ENCODE results near the gene MDH1B.
"Not testable (repeated sequence)": the region's sequence is repeated elsewhere in the genome, so short reads cannot be mapped to it uniquely, and the experiment has no call there.

The MDH1B gene

DNA sequence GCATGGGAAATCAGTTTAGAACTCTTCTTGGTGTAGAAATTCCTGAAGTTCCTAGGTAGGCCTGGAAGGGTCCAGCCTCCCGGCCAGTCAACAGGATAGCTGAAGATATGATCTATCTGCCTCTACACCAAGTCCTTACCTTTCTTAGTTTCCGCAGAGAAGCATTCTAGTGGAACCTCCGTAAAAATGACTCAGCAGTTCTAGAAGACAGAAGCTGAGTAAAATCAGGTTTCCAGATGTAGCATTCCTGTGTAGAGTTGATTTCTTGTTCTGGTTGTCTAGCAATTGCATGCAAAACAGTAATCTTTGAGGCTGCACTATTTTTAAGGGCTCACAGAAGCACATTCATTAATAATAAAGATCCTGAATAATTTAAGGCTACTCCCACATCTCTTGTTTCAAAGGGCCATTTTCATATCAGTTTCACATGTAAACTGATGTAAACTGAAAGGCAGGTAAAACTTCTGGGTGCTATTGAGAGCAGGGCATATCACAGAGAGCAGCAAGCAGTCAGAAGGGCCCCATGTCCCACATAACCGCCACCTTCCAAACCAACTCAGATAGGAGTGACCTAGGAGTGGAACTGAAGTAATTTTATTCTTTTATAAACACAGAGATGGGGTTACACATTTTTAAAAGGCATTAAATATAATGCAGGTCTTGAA lies 43.7 kb downstream of the MDH1B start:
- no peaks in the 10 kb centered on the region for H3K4me1 ChIP-seq (ENCODE audit: control insufficient read depth, insufficient read depth, low read length, poor library complexity, severe bottlenecking)
- 89 to 100% methylated on average over 3 of the region's 4 CpGs for WGBS, 2 experiments (ENCODE audit: insufficient coverage in 2 of 2)
- no peak overlapping the region for H3K4me3 ChIP-seq (ENCODE audit: extremely low read depth, insufficient read depth, low read length, poor library complexity, severe bottlenecking)
- no peaks in the 10 kb centered on the region for H3K9me3 ChIP-seq (ENCODE audit: control insufficient read depth, low read length)
- H3K36me3 ChIP-seq (ENCODE audit: control insufficient read depth, insufficient read depth, low read length): no peaks in the 10 kb centered on the region
- H3K27ac ChIP-seq (ENCODE audit: low read depth, low read length, severe bottlenecking): no peak overlapping the region

- WGBS, 2 experiments (ENCODE audit: insufficient coverage in 2 of 2): no CpG with 5 or more reads among the region's 1 CpG
- H3K4me3 ChIP-seq (ENCODE audit: extremely low read depth, insufficient read depth, low read length, poor library complexity, severe bottlenecking): no peak within 1 kb of the TSS
- H3K4me1 ChIP-seq (ENCODE audit: control insufficient read depth, insufficient read depth, low read length, poor library complexity, severe bottlenecking): no peaks in the 10 kb centered on the region
- H3K36me3 ChIP-seq (ENCODE audit: control insufficient read depth, insufficient read depth, low read length): no peaks in the 10 kb centered on the region
- no peaks in the 10 kb centered on the region for H3K9me3 ChIP-seq (ENCODE audit: control insufficient read depth, low read length)
- no peak within 1 kb of the TSS for H3K27ac ChIP-seq (ENCODE audit: low read depth, low read length, severe bottlenecking)
Measured at GRCh38 chr2:206718296-206718695, 46.8 kb downstream of the MDH1B start, which contains the start of gene DYTN. DYTN (minus strand) TSS chr2:206718396; CDS start chr2:206718279, 117 bp downstream.

DNA sequence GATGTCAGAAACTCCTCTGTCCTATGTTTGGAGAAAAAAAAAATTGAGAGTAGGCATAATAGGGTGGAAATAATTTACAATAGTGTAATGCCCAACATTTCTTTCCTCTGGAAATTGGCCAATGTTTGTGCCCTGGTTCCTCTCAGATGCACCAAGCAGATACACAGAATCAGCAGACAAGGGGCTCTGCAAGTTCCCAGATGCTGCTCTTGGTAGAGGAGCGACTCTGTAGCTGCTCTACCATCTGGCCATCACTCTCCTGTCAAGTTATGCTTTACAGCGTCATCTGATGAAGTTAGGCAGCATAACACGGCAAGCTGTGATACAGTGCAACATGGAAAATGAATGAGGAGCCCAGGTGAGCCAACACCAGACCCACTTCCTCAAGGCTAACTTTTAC lies 48.5 kb downstream of the MDH1B start:
- no peak overlapping the region for H3K4me3 ChIP-seq (ENCODE audit: extremely low read depth, insufficient read depth, low read length, poor library complexity, severe bottlenecking)
- no peak overlapping the region for H3K27ac ChIP-seq (ENCODE audit: low read depth, low read length, severe bottlenecking)
- 89 to 92% methylated on average over 2 to 3 of the region's 3 CpGs for WGBS, 2 experiments (ENCODE audit: insufficient coverage in 2 of 2)
- H3K36me3 ChIP-seq (ENCODE audit: control insufficient read depth, insufficient read depth, low read length): no peaks in the 10 kb centered on the region
- H3K4me1 ChIP-seq (ENCODE audit: control insufficient read depth, insufficient read depth, low read length, poor library complexity, severe bottlenecking): no peaks in the 10 kb centered on the region
- no peaks in the 10 kb centered on the region for H3K9me3 ChIP-seq (ENCODE audit: control insufficient read depth, low read length)

GRCh38 chr2:206715183-206715582 lies 49.9 kb downstream of the MDH1B start:
- H3K27ac ChIP-seq (ENCODE audit: low read depth, low read length, severe bottlenecking); H3K9me3 ChIP-seq (ENCODE audit: control insufficient read depth, low read length); H3K4me1 ChIP-seq (ENCODE audit: control insufficient read depth, insufficient read depth, low read length, poor library complexity, severe bottlenecking); H3K36me3 ChIP-seq (ENCODE audit: control insufficient read depth, insufficient read depth, low read length); H3K4me3 ChIP-seq (ENCODE audit: extremely low read depth, insufficient read depth, low read length, poor library complexity, severe bottlenecking): not testable (repeated sequence)
- WGBS, 2 experiments (ENCODE audit: insufficient coverage in 2 of 2): 84% methylated on average over 3 of the region's 4 CpGs; no CpG with 5 or more reads in 1 of the 2 experiments

GRCh38 chr2:206713746-206714145 lies 51.4 kb downstream of the MDH1B start:
- H3K4me1 ChIP-seq (ENCODE audit: control insufficient read depth, insufficient read depth, low read length, poor library complexity, severe bottlenecking): no peaks in the 10 kb centered on the region
- H3K27ac ChIP-seq (ENCODE audit: low read depth, low read length, severe bottlenecking): no peak overlapping the region
- whole genome bisulfite sequencing, 2 experiments (ENCODE audit: insufficient coverage in 2 of 2): 94 to 95% methylated on average over 3 of the region's 4 CpGs
- H3K36me3 ChIP-seq (ENCODE audit: control insufficient read depth, insufficient read depth, low read length): no peaks in the 10 kb centered on the region
- no peaks in the 10 kb centered on the region for H3K9me3 ChIP-seq (ENCODE audit: control insufficient read depth, low read length)
- H3K4me3 ChIP-seq (ENCODE audit: extremely low read depth, insufficient read depth, low read length, poor library complexity, severe bottlenecking): no peak overlapping the region

GRCh38 chr2:206708286-206708685 lies 56.8 kb downstream of the MDH1B start:
- Histone ChIP-seq H3K36me3 (ENCODE audit: control insufficient read depth, insufficient read depth, low read length) (no peaks in the 10 kb centered on the region), H3K4me3 (ENCODE audit: extremely low read depth, insufficient read depth, low read length, poor library complexity, severe bottlenecking) (no peak overlapping the region), H3K27ac (ENCODE audit: low read depth, low read length, severe bottlenecking) (no peak overlapping the region), H3K9me3 (ENCODE audit: control insufficient read depth, low read length) (no peaks in the 10 kb centered on the region), H3K4me1 (ENCODE audit: control insufficient read depth, insufficient read depth, low read length, poor library complexity, severe bottlenecking) (no peaks in the 10 kb centered on the region)
- WGBS, 2 experiments (ENCODE audit: insufficient coverage in 2 of 2): 83% methylated on average over 2 of the region's 5 CpGs

DNA sequence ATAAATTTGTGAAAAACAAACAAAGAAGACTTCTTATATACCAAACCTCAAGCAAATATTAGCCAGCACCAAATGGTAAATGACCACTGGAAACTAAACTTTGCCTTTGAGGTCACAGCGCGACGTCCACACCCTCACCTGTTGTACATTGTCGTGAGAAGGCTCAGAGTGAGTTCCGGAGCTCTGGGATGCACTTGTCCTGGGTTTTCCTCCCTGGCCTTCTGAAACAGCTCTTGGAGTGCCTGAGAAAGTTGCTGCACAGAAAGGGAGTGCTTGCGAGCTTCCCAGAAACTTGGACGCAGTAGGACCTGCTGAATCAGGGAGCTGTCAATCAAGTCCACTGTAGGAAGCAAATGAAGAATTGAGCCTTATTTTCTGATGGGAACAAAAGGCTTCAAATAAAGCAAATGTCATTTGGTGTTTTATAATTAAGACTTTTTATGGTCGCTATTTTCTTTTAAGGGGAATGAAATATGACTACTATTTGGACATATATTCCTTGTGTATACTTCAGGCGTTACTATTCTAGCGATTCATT lies 57.9 kb downstream of the MDH1B start:
- Histone ChIP-seq H3K4me3 (ENCODE audit: extremely low read depth, insufficient read depth, low read length, poor library complexity, severe bottlenecking) (no peak overlapping the region), H3K36me3 (ENCODE audit: control insufficient read depth, insufficient read depth, low read length) (no peaks in the 10 kb centered on the region), H3K9me3 (ENCODE audit: control insufficient read depth, low read length) (no peaks in the 10 kb centered on the region), H3K4me1 (ENCODE audit: control insufficient read depth, insufficient read depth, low read length, poor library complexity, severe bottlenecking) (no peaks in the 10 kb centered on the region), H3K27ac (ENCODE audit: low read depth, low read length, severe bottlenecking) (no peak overlapping the region)
- WGBS, 2 experiments (ENCODE audit: insufficient coverage in 2 of 2): 86 to 87% methylated on average over 7 to 8 of the region's 10 CpGs

DNA sequence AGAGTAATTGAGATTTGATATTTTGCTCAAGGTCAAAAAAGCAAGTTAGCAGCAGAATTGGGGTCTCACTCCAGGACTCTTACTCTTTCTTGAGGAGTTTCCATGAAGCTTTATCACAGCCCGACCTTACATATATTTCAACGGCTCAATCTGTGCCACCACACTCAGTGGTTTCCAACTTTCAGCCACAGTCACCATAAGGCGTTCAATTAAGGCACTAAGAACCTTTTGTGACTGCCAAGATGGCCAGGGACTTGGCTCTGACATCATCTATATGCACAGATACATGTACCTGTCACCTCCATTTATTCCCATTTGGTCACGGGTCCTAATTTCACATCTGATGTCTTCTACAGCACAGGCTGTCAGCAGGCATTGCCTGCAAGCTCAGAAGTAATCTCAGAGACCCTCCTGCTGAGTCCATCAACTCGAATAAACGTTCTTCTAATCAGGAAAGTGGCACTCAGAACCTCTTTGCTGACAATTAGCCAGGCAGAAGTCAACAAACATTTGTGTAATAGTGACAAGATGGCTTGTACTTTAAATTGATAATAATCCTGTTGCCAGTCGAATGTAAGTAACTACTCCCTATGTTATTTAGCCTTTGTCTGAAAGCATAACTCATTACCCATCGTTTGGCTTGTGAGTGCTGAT lies 63.0 kb downstream of the MDH1B start:
- no peaks in the 10 kb centered on the region for H3K9me3 ChIP-seq (ENCODE audit: control insufficient read depth, low read length)
- H3K4me1 ChIP-seq (ENCODE audit: control insufficient read depth, insufficient read depth, low read length, poor library complexity, severe bottlenecking): no peaks in the 10 kb centered on the region
- no peak overlapping the region for H3K27ac ChIP-seq (ENCODE audit: low read depth, low read length, severe bottlenecking)
- 85 to 93% methylated on average over 6 to 8 of the region's 8 CpGs for WGBS, 2 experiments (ENCODE audit: insufficient coverage in 2 of 2)
- no peak overlapping the region for H3K4me3 ChIP-seq (ENCODE audit: extremely low read depth, insufficient read depth, low read length, poor library complexity, severe bottlenecking)
- no peaks in the 10 kb centered on the region for H3K36me3 ChIP-seq (ENCODE audit: control insufficient read depth, insufficient read depth, low read length)

- Histone ChIP-seq H3K9me3 (ENCODE audit: control insufficient read depth, low read length) (no peaks in the 10 kb centered on the region), H3K4me3 (ENCODE audit: extremely low read depth, insufficient read depth, low read length, poor library complexity, severe bottlenecking) (no peak overlapping the region), H3K4me1 (ENCODE audit: control insufficient read depth, insufficient read depth, low read length, poor library complexity, severe bottlenecking) (no peaks in the 10 kb centered on the region), H3K36me3 (ENCODE audit: control insufficient read depth, insufficient read depth, low read length) (no peaks in the 10 kb centered on the region), H3K27ac (ENCODE audit: low read depth, low read length, severe bottlenecking) (no peak overlapping the region)
- WGBS, 2 experiments (ENCODE audit: insufficient coverage in 2 of 2): 73 to 74% methylated on average over 8 of the region's 8 CpGs
Measured at GRCh38 chr2:206700156-206700555, 65.0 kb downstream of the MDH1B start.

- WGBS, 2 experiments (ENCODE audit: insufficient coverage in 2 of 2): no CpG with 5 or more reads among the region's 3 CpGs
- no peaks in the 10 kb centered on the region for H3K9me3 ChIP-seq (ENCODE audit: control insufficient read depth, low read length)
Measured at GRCh38 chr2:206698811-206699210, 66.3 kb downstream of the MDH1B start.

DNA sequence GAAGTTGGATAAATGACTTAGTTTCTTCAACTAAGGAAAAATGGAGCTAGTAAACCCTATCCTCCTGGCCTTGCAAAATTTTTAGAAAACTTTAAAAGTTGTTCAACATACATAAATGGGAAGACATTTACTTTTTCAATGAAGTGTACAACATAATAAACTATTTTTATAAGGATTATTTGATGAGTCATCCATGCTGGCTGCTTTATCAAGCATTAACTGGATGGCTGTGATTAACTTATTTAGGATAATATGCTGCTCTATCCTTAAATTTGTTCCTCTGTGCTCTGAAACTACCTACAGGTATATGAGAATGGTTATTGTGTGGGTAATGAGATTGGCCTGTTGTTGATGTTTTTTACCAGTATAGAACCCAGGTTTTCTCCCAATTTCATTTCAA lies 68.2 kb downstream of the MDH1B start:
- Histone ChIP-seq H3K36me3 (ENCODE audit: control insufficient read depth, insufficient read depth, low read length) (no peaks in the 10 kb centered on the region), H3K4me3 (ENCODE audit: extremely low read depth, insufficient read depth, low read length, poor library complexity, severe bottlenecking) (no peak overlapping the region), H3K27ac (ENCODE audit: low read depth, low read length, severe bottlenecking) (no peak overlapping the region), H3K4me1 (ENCODE audit: control insufficient read depth, insufficient read depth, low read length, poor library complexity, severe bottlenecking) (no peaks in the 10 kb centered on the region), H3K9me3 (ENCODE audit: control insufficient read depth, low read length) (no peaks in the 10 kb centered on the region)

More at GRCh38 chr2:206698811-206699210, 66.3 kb downstream of the MDH1B start:
- no peak overlapping the region for H3K4me3 ChIP-seq (ENCODE audit: extremely low read depth, insufficient read depth, low read length, poor library complexity, severe bottlenecking)
- no peaks in the 10 kb centered on the region for H3K36me3 ChIP-seq (ENCODE audit: control insufficient read depth, insufficient read depth, low read length)
- no peaks in the 10 kb centered on the region for H3K4me1 ChIP-seq (ENCODE audit: control insufficient read depth, insufficient read depth, low read length, poor library complexity, severe bottlenecking)
- H3K27ac ChIP-seq (ENCODE audit: low read depth, low read length, severe bottlenecking): no peak overlapping the region

Data from mesodermal cell (in vitro differentiated cells).